Endodermal cell (in vitro differentiated cells): ENCODE measurements around the gene TMPRSS11D. TPM values are rescaled to one million over a fixed set of nuclear protein-coding genes. Genes with fewer than 3 reads are reported as not detected.

ENCODE experiments used
- DNase-seq: peaks from one replicate; pipeline ENCODE4 v3.0.0-alpha.2; 2017
- H3K27ac ChIP-seq: 2 replicates; pipeline ENCODE4 v1.5.1; 2013; ENCODE audit warnings: mild to moderate bottlenecking, low read depth, low read length, moderate library complexity
- H3K27me3 ChIP-seq: 2 replicates; pipeline ENCODE4 v1.6.1; 2013; ENCODE audit warnings: mild to moderate bottlenecking, low read length, moderate library complexity; ENCODE audit not compliant: insufficient read depth, control insufficient read depth, poor library complexity, severe bottlenecking
- H3K36me3 ChIP-seq: 2 replicates; pipeline ENCODE4 v1.7.0; 2013; ENCODE audit warnings: mild to moderate bottlenecking, low read length, moderate library complexity; ENCODE audit not compliant: control insufficient read depth, insufficient read depth
- H3K4me1 ChIP-seq: one replicate; pipeline ENCODE4 v1.7.0; 2013; ENCODE audit warnings: low read length; ENCODE audit not compliant: control insufficient read depth, insufficient read depth
- H3K4me3 ChIP-seq: 2 replicates; pipeline ENCODE4 v1.5.1; 2013; ENCODE audit warnings: mild to moderate bottlenecking, low read length, moderate library complexity
- H3K9ac ChIP-seq: 2 replicates; pipeline ENCODE4 v1.6.1; 2013; ENCODE audit warnings: mild to moderate bottlenecking, low read length, moderate library complexity; ENCODE audit not compliant: poor library complexity, severe bottlenecking; ENCODE audit errors: extremely low read depth
- H3K9me3 ChIP-seq: 2 replicates; pipeline ENCODE4 v1.6.1; 2013; ENCODE audit warnings: mild to moderate bottlenecking, low read length, moderate library complexity; ENCODE audit not compliant: control insufficient read depth
- H3K27ac Mint-ChIP-seq: 2 replicates; pipeline ENCODE4 v1.8.0; 2020; ENCODE audit warnings: mixed read lengths
- H3K27me3 Mint-ChIP-seq: 2 replicates; pipeline ENCODE4 v1.8.0; 2021; ENCODE audit warnings: mild to moderate bottlenecking, mixed read lengths; ENCODE audit not compliant: insufficient read depth
- H3K36me3 Mint-ChIP-seq: 2 replicates; pipeline ENCODE4 v1.8.0; 2020; ENCODE audit warnings: low read depth, mixed read lengths
- H3K4me1 Mint-ChIP-seq: 2 replicates; pipeline ENCODE4 v1.8.0; 2020; ENCODE audit warnings: mixed read lengths
- H3K4me3 Mint-ChIP-seq: 2 replicates; pipeline ENCODE4 v1.8.0; 2020; ENCODE audit warnings: mild to moderate bottlenecking, moderate library complexity, mixed read lengths
- H3K9me3 Mint-ChIP-seq: 2 replicates; pipeline ENCODE4 v1.8.0; 2020; ENCODE audit warnings: mild to moderate bottlenecking, mixed read lengths
- CTCF ChIP-seq: fragments of 200-600 bp; sonication (generic); conservative IDR thresholded peaks from 2 replicates; pipeline ENCODE4 v1.5.0; 2021; ENCODE audit warnings: antibody characterized with exemption, mild to moderate bottlenecking
- WGBS, 2 experiments: methylation state at CpG; one replicate each; pipeline versions ENCODE4 v1.1.5 to v1.1.7; 2013; ENCODE audit warnings: missing lambda C conversion rate in 2 of 2, mixed read lengths in 1 of 2; ENCODE audit not compliant: insufficient coverage in 1 of 2, insufficient read length in 1 of 2; 5-methylcytosine and 5-hydroxymethylcytosine counted together
- total RNA-seq, 2 donors: library from RNA; stranded (reverse); fragmentation: NEBNext Ultra II Directional in 1 of 2; extraction: Animal tissue kit (Norgen Biotek cat#: 25700) in 1 of 2; gene quantifications; 2 replicates in 1 of 2; 3 replicates in 1 of 2; pipeline ENCODE4 v1.2.1, GENCODE V29; 2021

The TMPRSS11D gene
- total RNA-seq, 2 donors from 2014 or later = not detected

GRCh38 chr4:67885762-67886161 is 2.0 kb upstream of the TMPRSS11D start:
- no peaks in the 10 kb centered on the region for H3K27me3 Mint-ChIP-seq
- Histone ChIP-seq H3K4me1 (peaks cover 3% of the 10 kb centered on the region), H3K36me3 (no peaks in the 10 kb centered on the region), H3K9ac (no peak overlapping the region), H3K4me3 (no peak overlapping the region), H3K9me3 (no peaks in the 10 kb centered on the region), H3K27me3 (no peaks in the 10 kb centered on the region), H3K27ac (no peak overlapping the region)
- WGBS, 2 experiments = 66 to 67% methylated on average over 6 of the region's 6 CpGs
- no peak for TF ChIP-seq CTCF
- DNase-seq = no peak
- no peak overlapping the region for H3K27ac Mint-ChIP-seq
- no peaks in the 10 kb centered on the region for H3K36me3 Mint-ChIP-seq
- no peaks in the 10 kb centered on the region for H3K9me3 Mint-ChIP-seq
- no peak overlapping the region for H3K4me3 Mint-ChIP-seq
- H3K4me1 Mint-ChIP-seq = peaks cover 10% of the 10 kb centered on the region

GRCh38 chr4:67884701-67885100 is 899 bp upstream of the TMPRSS11D start:
- Mint-ChIP-seq H3K4me3 (no peak overlapping the region), H3K36me3 (no peaks in the 10 kb centered on the region), H3K9me3 (no peaks in the 10 kb centered on the region), H3K4me1 (peaks cover 1% of the 10 kb centered on the region), H3K27ac (no peak overlapping the region), H3K27me3 (no peaks in the 10 kb centered on the region)
- DNase-seq = no peak
- Histone ChIP-seq H3K27me3 (no peaks in the 10 kb centered on the region), H3K27ac (no peak overlapping the region), H3K9ac (no peak overlapping the region), H3K9me3 (no peaks in the 10 kb centered on the region), H3K36me3 (no peaks in the 10 kb centered on the region), H3K4me1 (peaks cover 3% of the 10 kb centered on the region), H3K4me3 (no peak overlapping the region)
- no peak for TF ChIP-seq CTCF

- H3K4me1 Mint-ChIP-seq = no peaks in the 10 kb centered on the region
- WGBS, 2 experiments = 100% methylated on average over 3 of the region's 5 CpGs; no CpG with 5 or more reads in 1 of the 2 experiments
- no peaks in the 10 kb centered on the region for H3K36me3 ChIP-seq
- TF ChIP-seq CTCF = no peak
- H3K4me3 Mint-ChIP-seq = no peak overlapping the region
- H3K27ac ChIP-seq = no peak overlapping the region
- no peak overlapping the region for H3K9ac ChIP-seq
- no peak overlapping the region for H3K4me3 ChIP-seq
- no peak overlapping the region for H3K27ac Mint-ChIP-seq
- H3K4me1 ChIP-seq = peaks cover 3% of the 10 kb centered on the region
- H3K27me3 Mint-ChIP-seq = no peaks in the 10 kb centered on the region
- no peaks in the 10 kb centered on the region for H3K9me3 ChIP-seq
- DNase-seq = no peak
- H3K9me3 Mint-ChIP-seq = no peaks in the 10 kb centered on the region
- no peaks in the 10 kb centered on the region for H3K36me3 Mint-ChIP-seq
- H3K27me3 ChIP-seq = no peaks in the 10 kb centered on the region
Measured at GRCh38 chr4:67883458-67883857, 344 bp downstream of the TMPRSS11D start.
